NCI-H510A treated with DMSO at 0.1 percent for 48 hours (cell line): Measurements from ENCODE around the gene MYO9A.

Experiments
- DNase-seq: peaks from one replicate; lab custom pipeline; 2025; lab: John Stamatoyannopoulos, UW

The MYO9A gene

DNA sequence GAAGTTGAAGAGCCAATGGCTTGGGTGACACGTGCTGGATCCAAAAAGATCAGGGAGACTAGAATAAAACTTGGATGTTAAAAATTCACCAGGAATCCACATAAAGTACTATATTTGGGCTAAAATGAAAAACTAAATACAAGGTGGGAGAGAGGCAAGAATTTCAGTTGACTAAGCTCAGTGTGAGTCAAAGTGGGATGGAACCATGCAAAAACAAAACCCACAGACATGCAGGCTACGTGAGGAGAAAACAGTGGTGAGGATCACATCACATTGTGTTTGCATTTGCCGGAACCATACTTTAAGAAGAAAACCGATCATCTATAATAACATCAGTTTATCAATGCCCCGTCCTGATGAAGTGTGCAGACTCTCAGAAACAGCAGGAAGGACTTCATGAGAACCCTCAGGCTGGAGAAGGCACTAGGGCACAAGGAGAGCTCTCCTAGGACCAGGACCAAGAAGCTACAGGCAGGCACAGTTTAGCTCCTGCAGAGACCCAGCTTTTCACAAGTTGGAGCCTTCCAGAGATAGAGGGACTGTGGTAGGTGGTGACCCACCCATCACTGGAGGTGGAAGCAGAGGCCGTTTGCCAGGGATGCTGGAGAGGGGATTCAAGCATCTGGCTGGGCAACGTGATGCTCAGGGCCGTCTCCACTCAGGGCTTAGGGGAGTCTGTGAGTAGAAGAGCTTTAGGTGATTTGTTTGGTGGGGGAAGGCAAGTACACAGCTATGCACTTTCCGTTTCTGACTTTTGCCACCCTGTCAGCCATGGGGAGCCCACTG, 336.6 kb downstream of the MYO9A start:
- DNase-seq = no peak

DNA sequence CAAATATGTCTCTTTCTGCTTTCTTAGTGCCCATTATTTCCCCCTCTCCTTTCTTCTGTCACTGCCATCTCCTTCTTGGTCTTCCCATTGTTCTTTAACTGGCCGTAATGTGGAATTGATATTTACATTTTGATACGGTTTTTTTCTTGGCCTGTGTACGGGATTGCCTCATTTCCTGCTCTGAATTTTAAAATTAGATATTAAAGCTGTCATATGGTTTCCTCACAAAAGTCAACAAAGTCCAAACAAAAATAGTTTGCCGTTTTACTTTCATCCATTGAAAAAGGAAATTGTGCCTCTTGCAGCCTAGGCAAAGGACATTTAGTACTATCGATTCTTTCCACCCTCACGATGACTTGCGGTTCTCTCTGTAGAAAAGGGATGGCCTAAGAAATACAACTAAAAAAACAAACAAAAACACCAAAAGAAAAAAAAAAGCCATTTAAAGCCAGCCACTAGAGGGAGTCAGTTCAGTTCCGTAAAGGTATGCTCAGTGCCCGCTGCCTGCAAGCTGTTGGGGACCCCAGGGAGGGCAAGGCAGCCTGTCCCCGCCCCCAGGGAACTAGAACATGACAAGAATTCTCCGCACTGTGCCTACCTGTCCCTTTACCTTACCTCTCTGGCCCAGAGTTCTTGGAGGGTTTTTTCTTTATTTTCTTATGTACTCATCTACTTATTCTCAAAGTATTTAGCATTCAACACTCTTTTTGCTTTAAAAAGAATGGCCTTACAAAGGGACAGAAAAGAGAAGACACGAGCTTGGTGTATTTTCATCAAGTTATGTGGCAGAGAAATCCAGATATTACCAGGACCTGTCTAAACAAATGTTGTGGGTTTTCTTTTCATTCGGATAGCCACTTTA, 337.6 kb downstream of the MYO9A start:
- no peak for DNase-seq

DNA sequence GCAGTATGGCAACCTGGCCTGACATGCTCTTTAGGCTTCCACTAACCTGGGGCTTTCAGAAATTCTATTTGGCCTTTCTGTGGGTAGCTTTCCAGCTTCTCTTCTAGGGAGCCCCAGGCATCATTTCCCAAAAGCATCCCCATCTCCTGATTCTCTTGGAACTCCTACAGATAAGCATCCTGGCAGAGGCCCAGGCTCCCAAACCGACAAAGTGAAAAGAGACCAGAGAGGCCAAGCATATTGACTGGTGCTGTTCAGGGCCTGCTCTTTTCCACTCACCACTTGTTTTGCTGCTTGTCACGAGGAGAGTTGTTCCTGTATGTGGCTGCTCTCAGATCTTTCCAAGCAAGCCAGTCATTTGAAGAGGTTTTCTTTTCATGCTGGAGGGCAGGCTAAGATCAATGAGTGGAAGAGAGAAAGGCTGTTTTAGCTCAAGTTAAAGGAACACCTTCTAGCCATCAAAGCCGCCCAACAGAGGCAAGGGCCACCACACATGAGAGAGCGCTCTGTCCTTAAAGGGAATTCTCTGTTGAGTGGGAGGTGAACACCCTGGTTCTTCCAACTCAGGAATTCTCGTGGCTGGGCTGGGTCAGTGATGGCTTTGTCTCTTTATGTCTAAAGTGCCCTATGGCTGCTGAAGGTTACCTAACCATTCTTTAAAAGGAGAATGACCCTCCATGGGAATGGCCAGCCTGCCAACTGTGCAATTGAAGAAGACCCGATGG, 338.7 kb downstream of the MYO9A start:
- DNase-seq = no peak

DNA sequence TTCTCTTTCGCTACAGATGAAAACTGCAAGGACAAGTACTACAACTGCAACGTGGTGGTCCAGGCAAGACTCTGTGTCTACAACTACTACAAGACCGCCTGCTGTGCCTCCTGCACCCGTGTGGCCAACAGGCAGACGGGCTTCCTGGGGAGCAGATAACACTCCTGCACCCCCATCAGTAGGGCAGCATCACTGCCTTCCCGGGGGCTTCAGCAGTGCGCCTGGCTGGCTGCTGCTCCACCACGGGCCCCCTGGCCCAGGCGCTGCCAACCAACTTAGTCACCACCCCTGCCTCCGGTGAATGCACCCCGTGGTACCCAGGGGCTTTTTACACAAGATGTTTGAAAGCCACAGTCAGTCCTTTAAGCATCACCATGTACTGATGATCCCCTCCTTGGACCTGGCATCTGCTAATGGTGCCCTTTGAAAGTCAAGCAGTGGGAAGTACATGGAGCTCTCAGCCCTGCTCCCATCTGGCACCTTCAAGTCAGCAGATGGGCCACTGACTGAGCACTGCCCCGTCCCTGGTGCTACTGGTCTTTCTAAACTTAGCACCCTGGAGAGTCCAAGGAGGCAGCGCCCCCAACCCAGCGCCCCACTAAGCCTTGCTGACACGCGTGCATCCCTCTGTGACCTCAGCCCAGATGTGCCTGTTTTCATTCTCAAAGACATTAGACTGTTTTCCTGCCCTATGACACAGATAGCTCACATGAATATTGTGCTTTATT, 340.6 kb downstream of the MYO9A start:
- no peak for DNase-seq

DNA sequence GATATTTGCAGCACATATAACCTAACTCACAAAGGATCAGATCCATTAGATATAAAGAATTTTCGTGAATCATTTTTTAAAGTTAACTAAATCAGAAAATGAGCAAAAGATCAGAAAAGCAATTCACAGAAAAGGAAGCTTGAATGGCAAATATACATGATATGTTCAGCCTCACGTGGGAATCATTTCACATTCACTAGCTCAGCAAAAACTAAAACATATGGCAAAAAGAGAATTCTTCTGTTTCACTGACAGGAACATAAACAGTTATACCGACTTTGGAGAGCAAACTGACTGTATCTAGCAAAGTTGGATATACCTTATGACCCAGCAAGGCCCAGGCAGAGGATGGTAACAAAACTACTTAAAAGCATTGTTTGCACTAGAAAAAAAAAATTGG, 341.6 kb downstream of the MYO9A start:
- no peak for DNase-seq

DNA sequence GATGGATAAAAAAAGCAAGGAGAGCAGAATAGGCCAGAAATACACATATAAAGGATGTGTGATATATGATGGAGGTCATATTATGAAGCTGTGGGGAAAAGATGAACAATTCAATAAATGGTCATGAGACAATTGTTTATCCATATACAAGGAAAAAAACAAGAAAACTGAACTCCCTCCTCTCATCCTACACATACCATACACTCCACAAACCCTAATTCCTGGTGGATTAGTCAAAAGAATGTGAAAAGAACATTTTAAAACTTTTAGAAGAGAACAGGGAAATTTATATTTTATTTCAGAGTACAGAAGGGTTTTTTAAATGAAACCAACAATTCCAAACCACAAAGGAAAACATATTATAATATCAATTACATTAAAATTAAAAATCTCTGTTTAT, 342.1 kb downstream of the MYO9A start:
- DNase-seq = no peak

DNA sequence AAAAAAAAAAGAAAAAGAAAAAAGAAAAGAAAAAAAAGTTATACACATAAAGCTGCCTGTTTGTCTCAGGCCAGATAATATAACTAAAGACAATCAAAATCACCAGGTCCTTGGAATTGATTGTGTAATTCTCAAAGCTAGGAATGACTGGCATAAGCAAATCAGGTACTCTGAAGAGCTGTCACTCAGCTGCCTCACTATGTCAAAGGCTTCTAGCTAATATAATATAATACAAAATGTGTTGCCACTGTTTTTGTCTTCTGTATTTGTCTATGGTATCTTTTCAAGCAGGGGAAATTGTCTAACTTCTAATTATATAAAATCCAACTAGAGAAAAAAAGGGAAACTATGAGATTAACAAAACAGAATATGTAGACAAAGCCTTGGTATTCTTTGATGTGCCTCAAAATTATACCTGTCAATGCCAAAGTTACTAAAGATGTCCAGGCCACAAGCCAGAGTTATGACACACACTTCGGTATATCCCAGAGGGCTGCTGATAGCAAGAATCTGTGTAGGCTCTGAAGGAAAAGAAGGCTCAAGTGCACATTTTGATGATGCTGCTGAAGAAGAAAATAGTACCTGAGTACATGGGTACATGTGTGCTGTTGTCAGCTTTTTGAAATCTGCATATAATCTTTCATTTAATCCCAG, 344.6 kb downstream of the MYO9A start:
- DNase-seq = no peak
